Ectodermal cell (in vitro differentiated cells): ENCODE measurements around the gene DEDD.

Experiments
- H3K27ac ChIP-seq: 2 replicates; pipeline ENCODE4 v1.7.0; 2013; ENCODE audit warnings: mild to moderate bottlenecking, low read depth, low read length; ENCODE audit not compliant: insufficient read depth, poor library complexity, severe bottlenecking
- H3K27me3 ChIP-seq: 2 replicates; pipeline ENCODE4 v1.7.0; 2013; ENCODE audit warnings: mild to moderate bottlenecking, low read length; ENCODE audit not compliant: insufficient read depth, control insufficient read depth, poor library complexity, severe bottlenecking
- H3K36me3 ChIP-seq: one replicate; pipeline ENCODE4 v1.7.0; 2013; ENCODE audit warnings: low read length; ENCODE audit not compliant: control insufficient read depth, insufficient read depth
- H3K4me1 ChIP-seq: one replicate; pipeline ENCODE4 v1.7.0; 2013; ENCODE audit warnings: low read length; ENCODE audit not compliant: control insufficient read depth, insufficient read depth
- H3K4me3 ChIP-seq: 2 replicates; pipeline ENCODE4 v1.7.0; 2013; ENCODE audit warnings: low read depth, low read length, control low read depth; ENCODE audit not compliant: insufficient read depth
- H3K9me3 ChIP-seq: 2 replicates; pipeline ENCODE4 v1.7.0; 2013; ENCODE audit warnings: mild to moderate bottlenecking, low read length, moderate library complexity; ENCODE audit not compliant: control insufficient read depth
- WGBS, 2 experiments: methylation state at CpG; one replicate each; pipeline ENCODE4 v1.1.7; 2013; ENCODE audit warnings: missing lambda C conversion rate in 2 of 2; 5-methylcytosine and 5-hydroxymethylcytosine counted together

The DEDD gene

GRCh38 chr1:161076410-161076809, 56.1 kb downstream of the DEDD start:
- no peak overlapping the region for H3K27ac ChIP-seq
- no peaks in the 10 kb centered on the region for H3K9me3 ChIP-seq
- no peaks in the 10 kb centered on the region for H3K36me3 ChIP-seq
- H3K27me3 ChIP-seq = no peaks in the 10 kb centered on the region
- no peak overlapping the region for H3K4me3 ChIP-seq
- no peaks in the 10 kb centered on the region for H3K4me1 ChIP-seq

GRCh38 chr1:161074676-161075368, 57.6 kb downstream of the DEDD start:
- Histone ChIP-seq H3K27me3 (no peaks in the 10 kb centered on the region), H3K4me1 (no peaks in the 10 kb centered on the region), H3K27ac (no peak overlapping the region), H3K4me3 (no peak overlapping the region), H3K9me3 (no peaks in the 10 kb centered on the region), H3K36me3 (no peaks in the 10 kb centered on the region)
- WGBS, 2 experiments = 91% methylated on average over 12 of the region's 12 CpGs

- Histone ChIP-seq H3K36me3 (no peaks in the 10 kb centered on the region), H3K9me3 (no peaks in the 10 kb centered on the region), H3K27me3 (no peaks in the 10 kb centered on the region), H3K27ac (no peak overlapping the region), H3K4me3 (no peak overlapping the region), H3K4me1 (no peaks in the 10 kb centered on the region)
- WGBS, 2 experiments = 80 to 81% methylated on average over 7 of the region's 7 CpGs
These were observed 58.9 kb downstream of the DEDD start for GRCh38 chr1:161073474-161074121.

GRCh38 chr1:161072751-161073449, 59.6 kb downstream of the DEDD start:
- Histone ChIP-seq H3K4me1 (no peaks in the 10 kb centered on the region), H3K27me3 (no peaks in the 10 kb centered on the region), H3K9me3 (no peaks in the 10 kb centered on the region), H3K36me3 (no peaks in the 10 kb centered on the region), H3K27ac (no peak overlapping the region), H3K4me3 (no peak overlapping the region)
- 89 to 91% methylated on average over 19 of the region's 19 CpGs for WGBS, 2 experiments

- WGBS, 2 experiments = 77 to 81% methylated on average over 9 of the region's 9 CpGs
- Histone ChIP-seq H3K9me3 (no peaks in the 10 kb centered on the region), H3K36me3 (no peaks in the 10 kb centered on the region), H3K4me1 (no peaks in the 10 kb centered on the region), H3K27ac (no peak overlapping the region), H3K4me3 (no peak overlapping the region), H3K27me3 (no peaks in the 10 kb centered on the region)
These were observed 60.5 kb downstream of the DEDD start for GRCh38 chr1:161071886-161072371.
